GM10248 (cell line): ENCODE measurements around the gene TRIM2.
A peak's percentile ranks its signal among the peaks of the same experiment; 100 is the strongest.

Experiments used
- CTCF ChIA-PET: fragments of 300-600 bp; sonication (Branson Sonifier 250); formaldehyde crosslinking; extraction: SDS; loops from one replicate; lab custom pipeline; 2021; ENCODE audit warnings: antibody characterized with exemption; lab: Yijun Ruan, JAX
- POLR2A ChIA-PET: fragments of 350-650 bp; sonication (Branson Sonifier 250); formaldehyde crosslinking; extraction: SDS; loops from one replicate; lab custom pipeline; 2020; ENCODE audit warnings: antibody characterized with exemption; lab: Yijun Ruan, JAX
- DNase-seq: peaks from one replicate; pipeline ENCODE4 v3.0.0; 2012; ENCODE audit errors: extremely low spot score
- TF ChIP-seq, protein P1 (sequence below): IDR thresholded peaks from 2 replicates; pipeline ENCODE4 v1.5.1; 2012; ENCODE audit warnings: mild to moderate bottlenecking, low read depth; ENCODE audit errors: extremely low read depth, missing control alignments, control extremely low read depth

The TRIM2 gene

GRCh38 chr4:153341575-153342090, 137.4 kb downstream of the TRIM2 start:
- no peak for DNase-seq
- ChIA-PET POLR2A (no interaction called here), CTCF (interaction anchor here (1.2 to 6.9 kb wide), 6 partner anchors 214 to 408 kb away, joined by 3 to 48 read pairs (median 4); no protein-coding TSS in a partner anchor)
- TF ChIP-seq, protein P1, sequence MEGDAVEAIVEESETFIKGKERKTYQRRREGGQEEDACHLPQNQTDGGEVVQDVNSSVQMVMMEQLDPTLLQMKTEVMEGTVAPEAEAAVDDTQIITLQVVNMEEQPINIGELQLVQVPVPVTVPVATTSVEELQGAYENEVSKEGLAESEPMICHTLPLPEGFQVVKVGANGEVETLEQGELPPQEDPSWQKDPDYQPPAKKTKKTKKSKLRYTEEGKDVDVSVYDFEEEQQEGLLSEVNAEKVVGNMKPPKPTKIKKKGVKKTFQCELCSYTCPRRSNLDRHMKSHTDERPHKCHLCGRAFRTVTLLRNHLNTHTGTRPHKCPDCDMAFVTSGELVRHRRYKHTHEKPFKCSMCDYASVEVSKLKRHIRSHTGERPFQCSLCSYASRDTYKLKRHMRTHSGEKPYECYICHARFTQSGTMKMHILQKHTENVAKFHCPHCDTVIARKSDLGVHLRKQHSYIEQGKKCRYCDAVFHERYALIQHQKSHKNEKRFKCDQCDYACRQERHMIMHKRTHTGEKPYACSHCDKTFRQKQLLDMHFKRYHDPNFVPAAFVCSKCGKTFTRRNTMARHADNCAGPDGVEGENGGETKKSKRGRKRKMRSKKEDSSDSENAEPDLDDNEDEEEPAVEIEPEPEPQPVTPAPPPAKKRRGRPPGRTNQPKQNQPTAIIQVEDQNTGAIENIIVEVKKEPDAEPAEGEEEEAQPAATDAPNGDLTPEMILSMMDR: no peak

DNA sequence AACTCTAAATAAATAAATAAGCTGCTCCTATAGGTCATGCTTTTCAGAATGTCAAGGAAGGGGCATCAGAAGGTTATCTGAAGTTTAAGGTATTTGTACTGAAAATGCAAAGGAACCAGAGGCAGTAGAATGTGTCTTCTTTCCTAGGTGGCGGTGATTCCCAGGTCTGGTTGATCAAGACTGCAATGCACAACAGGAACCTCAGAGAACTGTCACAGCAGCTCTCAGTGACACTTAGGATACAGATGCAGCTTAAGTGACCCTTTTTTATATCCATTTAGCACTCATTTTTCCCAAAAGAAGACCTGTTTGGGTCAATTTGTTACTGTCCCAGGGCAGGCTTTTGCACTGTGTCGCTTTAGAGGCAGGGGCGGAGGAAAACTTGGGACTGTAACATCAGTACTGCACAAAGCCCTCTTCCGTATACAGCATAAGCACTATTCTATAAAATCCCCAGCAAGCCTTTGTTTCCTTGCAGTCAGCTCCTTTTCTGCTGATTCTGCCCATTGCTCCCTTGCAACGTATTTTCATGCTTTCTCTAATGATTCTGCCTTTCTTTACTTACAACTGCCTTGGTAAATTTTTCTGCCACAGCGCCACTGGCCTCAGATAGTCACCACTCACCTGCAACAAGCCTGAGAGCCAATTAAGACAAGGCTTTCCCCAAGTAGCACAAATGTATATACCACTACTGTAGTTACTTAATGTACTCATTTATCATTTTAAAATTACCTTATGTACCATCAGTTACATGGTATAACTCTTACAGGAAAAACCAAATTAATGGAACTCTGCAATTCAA, 138.7 kb downstream of the TRIM2 start:
- TF ChIP-seq, protein P1: no peak
- DNase-seq: no peak
- ChIA-PET POLR2A (no interaction called here), CTCF (interaction anchor here (0.9 to 6.9 kb wide), 8 partner anchors 200 to 421 kb away, joined by 3 to 48 read pairs (median 3); no protein-coding TSS in a partner anchor)

DNA sequence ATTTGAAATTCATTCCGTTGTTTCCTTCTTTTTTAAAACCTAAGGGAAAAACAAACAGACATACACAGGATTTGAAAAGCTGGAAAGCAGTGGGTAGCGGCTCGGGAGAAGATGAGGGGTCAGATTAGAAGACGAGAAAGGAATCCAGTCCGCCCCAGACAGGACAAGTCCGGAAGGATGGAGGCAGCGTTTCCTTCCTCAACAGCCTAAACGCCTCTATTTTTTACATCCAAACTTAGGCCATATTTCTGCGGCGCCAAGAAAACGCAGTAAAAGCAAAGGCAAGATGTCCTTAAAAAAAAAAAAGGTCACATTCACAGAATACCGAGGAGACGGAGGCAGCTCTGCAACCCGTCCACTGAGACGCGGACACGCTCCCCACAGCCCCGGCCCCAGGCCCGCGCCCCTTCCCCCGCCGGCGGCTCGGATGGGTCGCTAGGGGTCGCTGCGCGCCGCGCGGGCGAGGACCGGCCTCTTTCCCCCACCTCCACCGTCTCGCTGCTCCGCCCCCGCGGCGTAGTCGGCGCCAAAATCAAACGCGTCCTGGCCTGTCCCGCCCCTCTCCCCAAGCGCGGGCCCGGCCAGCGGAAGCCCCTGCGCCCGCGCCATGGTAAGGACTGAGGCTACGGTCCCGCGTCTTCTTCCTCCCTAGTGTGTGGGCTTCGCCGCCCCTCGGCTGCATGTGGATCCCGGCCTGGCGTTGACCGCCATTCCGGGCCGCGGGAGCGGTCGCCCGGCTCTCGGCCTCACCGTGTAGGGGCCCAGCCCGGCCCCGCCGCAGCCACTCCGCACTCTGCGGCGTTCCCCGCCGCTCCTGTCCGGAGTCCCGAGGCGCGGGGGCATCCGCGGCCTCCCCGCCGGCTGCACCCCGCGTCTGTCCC, 140.1 kb downstream of the TRIM2 start, which contains the start of gene MND1:
MND1 (plus strand) TSS at position 558 of the 881 bp plus-strand sequence; CDS start at position 608, 50 bp downstream.
- ChIA-PET CTCF (interaction anchor here (0.6 to 6.9 kb wide), 22 partner anchors 9 to 420 kb away, joined by 3 to 48 read pairs (median 4); no protein-coding TSS in a partner anchor), POLR2A (no interaction called here)
- DNase-seq: peak; percentile 93
- TF ChIP-seq, protein P1: peak; percentile 72

DNA sequence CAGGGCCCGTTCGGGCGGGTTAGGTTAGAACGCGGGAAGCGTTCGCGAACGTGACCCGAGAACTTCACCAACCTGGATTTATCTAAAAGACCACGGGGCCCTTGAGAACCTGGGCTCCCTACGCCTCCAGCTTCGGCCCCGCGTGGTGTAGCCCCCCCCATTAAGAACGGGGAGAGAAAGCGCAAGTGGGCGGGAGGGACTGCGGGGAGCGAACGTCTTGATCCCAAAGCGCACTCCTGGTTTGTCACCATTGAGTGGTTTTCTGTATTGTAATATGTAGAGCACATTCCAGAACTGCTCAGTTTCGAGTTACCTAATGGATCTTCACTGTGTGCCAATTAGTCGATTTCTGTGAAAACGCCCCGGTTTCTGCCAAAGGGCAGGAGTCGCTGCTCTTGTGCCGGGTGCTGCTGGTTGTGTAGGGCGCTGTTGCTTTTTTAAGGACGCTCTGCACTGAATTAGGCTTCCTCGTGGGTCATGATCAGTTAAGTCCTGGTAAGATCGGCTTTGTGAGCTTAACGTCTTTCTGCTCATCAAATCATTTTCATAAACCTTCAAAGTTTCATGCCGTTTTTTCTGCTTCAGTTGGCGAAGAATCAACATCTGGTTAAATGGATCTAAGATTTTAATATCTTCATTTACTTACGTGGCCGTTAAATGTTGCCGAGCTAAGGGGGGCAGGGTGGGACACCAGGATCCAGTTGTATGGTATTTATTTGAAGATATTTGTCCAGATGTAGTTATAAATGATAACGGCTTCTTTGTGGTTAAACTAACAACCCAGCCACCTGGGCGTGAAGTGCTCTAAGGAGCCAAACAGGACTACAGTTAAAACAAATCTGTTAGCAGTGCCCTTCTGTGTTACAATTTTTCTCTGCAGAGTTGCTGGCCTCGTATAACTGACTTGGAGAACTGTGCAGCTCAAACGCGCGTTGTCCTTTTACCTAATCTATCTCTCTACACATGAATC, 141.1 kb downstream of the TRIM2 start:
- POLR2A ChIA-PET: no interaction called here
- peak; percentile 36 for DNase-seq
- TF ChIP-seq, protein P1: no peak
- CTCF ChIA-PET: interaction anchor here (1.0 to 6.9 kb wide), 12 partner anchors 9 to 405 kb away, joined by 3 to 48 read pairs (median 5); no protein-coding TSS in a partner anchor

- POLR2A ChIA-PET: no interaction called here
- DNase-seq: no peak
- TF ChIP-seq, protein P1: no peak
- CTCF ChIA-PET: interaction anchor here (1.4 to 6.9 kb wide), 12 partner anchors 8 to 404 kb away, joined by 3 to 48 read pairs (median 5); no protein-coding TSS in a partner anchor
These were observed 141.8 kb downstream of the TRIM2 start for GRCh38 chr4:153346031-153346430.
